HCT116 (cell line): ENCODE data around the gene LINC00305. TPM values are rescaled to one million over a fixed set of nuclear protein-coding genes. Genes with fewer than 3 reads are reported as not detected.

Experiments
- ATAC-seq: fragments of 200-7000 bp; cut with Tn5 transposase; 2 replicates; pipeline ENCODE4 v1.9.1; 2020; ENCODE audit warnings: mild to moderate bottlenecking, moderate library complexity
- BruUV-seq: library from RNA; stranded (reverse); fragments of 400-500 nt; replicated peaks from 2 replicates; lab custom pipeline; 2021; lab: Mats Ljungman, UMichigan
- CTCF ChIA-PET: fragments of 300-600 bp; sonication (Branson Sonifier 250); formaldehyde crosslinking; loops from one replicate; lab custom pipeline; 2021; ENCODE audit warnings: antibody characterized with exemption; lab: Charles Lee
- POLR2A ChIA-PET: fragments of 300-600, 350-600 bp; sonication (Branson Sonifier 250); formaldehyde crosslinking; loops from one replicate; lab custom pipeline; 2021; ENCODE audit warnings: antibody characterized with exemption; lab: Charles Lee
- RAD21 ChIA-PET, 2 experiments: fragments of 300-600 bp; sonication (Branson Sonifier 250); formaldehyde crosslinking; loops; one replicate each; lab custom pipeline; 2023; ENCODE audit warnings: low total read pairs in 2 of 2; ENCODE audit not compliant: uncharacterized antibody in 2 of 2, unreplicated experiment in 2 of 2, low non-redundant PET in 1 of 2; lab: Charles Lee
- DNase-seq: peaks from one replicate; pipeline ENCODE4 v3.0.0-alpha.2; 2010; ENCODE audit warnings: low read depth, low spot score
- H2AFZ ChIP-seq: fragments of 200-600 bp; shearing (Covaris generic), sonication (generic); 2 replicates; pipeline ENCODE4 v1.6.1; 2017; ENCODE audit warnings: low read depth, mixed run types, mixed read lengths, antibody characterized with exemption, low read length; ENCODE audit not compliant: poor library complexity, severe bottlenecking
- H3K27ac ChIP-seq: 2 replicates; pipeline ENCODE4 v1.5.1; 2012; ENCODE audit warnings: low read depth, low read length
- H3K27me3 ChIP-seq: fragments of 200-600 bp; sonication (generic); 2 replicates; pipeline ENCODE4 v1.6.1; 2016; ENCODE audit warnings: mixed run types, low read length, mixed read lengths; ENCODE audit not compliant: insufficient read depth
- H3K36me3 ChIP-seq, 2 experiments: fragments of 200-500 bp in 1 of 2; fragments of 200-600 bp in 1 of 2; sonication (Bioruptor generic) in 1 of 2; sonication (generic) in 1 of 2; 2 replicates each; pipeline versions ENCODE4 v1.5.1 to v1.6.1; 2014 to 2016; ENCODE audit warnings: low read length in 2 of 2, inconsistent platforms in 1 of 2, mixed read lengths in 1 of 2, mixed run types in 1 of 2; ENCODE audit not compliant: insufficient read depth in 2 of 2, control insufficient read depth in 1 of 2
- H3K4me1 ChIP-seq, 2 experiments: fragments of 200-600 bp in 1 of 2; sonication (generic) in 1 of 2; 2 replicates each; pipeline versions ENCODE4 v1.5.1 to v1.6.1; 2012 to 2017; ENCODE audit warnings: low read length in 2 of 2, inconsistent platforms in 1 of 2, mild to moderate bottlenecking in 1 of 2, mixed read lengths in 1 of 2, mixed run types in 1 of 2, moderate library complexity in 1 of 2; ENCODE audit not compliant: insufficient read depth in 2 of 2, control insufficient read depth in 1 of 2
- H3K4me2 ChIP-seq: fragments of 200-600 bp; sonication (generic); 2 replicates; pipeline ENCODE4 v1.6.1; 2017; ENCODE audit warnings: mixed run types, low read length, mixed read lengths
- H3K4me3 ChIP-seq, 2 experiments: fragments of 200-600 bp in 1 of 2; sonication (generic) in 1 of 2; replicated peaks in 1 of 2; 2 replicates each; pipeline ENCODE4 v1.5.1; 2011 to 2016; ENCODE audit warnings: low read length in 2 of 2, control low read depth in 1 of 2, low read depth in 1 of 2, mild to moderate bottlenecking in 1 of 2, mixed read lengths in 1 of 2, mixed run types in 1 of 2
- H3K79me2 ChIP-seq: fragments of 200-600 bp; sonication (generic); 2 replicates; pipeline ENCODE4 v1.6.1; 2017; ENCODE audit warnings: mild to moderate bottlenecking, mixed run types, low read length, moderate library complexity, mixed read lengths; ENCODE audit not compliant: insufficient read depth
- H3K9ac ChIP-seq: fragments of 200-600 bp; sonication (generic); 2 replicates; pipeline ENCODE4 v1.6.1; 2016; ENCODE audit warnings: low read length, mixed read lengths
- H3K9me2 ChIP-seq: fragments of 200-600 bp; sonication (generic), shearing (Covaris generic); 2 replicates; pipeline ENCODE4 v1.6.1; 2017; ENCODE audit warnings: mixed run types, mild to moderate bottlenecking, moderate library complexity; ENCODE audit not compliant: insufficient read depth
- H3K9me3 ChIP-seq, 2 experiments: fragments of 200-500 bp in 1 of 2; fragments of 200-600 bp in 1 of 2; sonication (Bioruptor generic) in 1 of 2; sonication (generic) in 1 of 2; 2 replicates each; pipeline ENCODE4 v1.6.1; 2014 to 2017; ENCODE audit warnings: low read length in 2 of 2, mixed read lengths in 2 of 2, inconsistent platforms in 1 of 2, low read depth in 1 of 2, mild to moderate bottlenecking in 1 of 2, mixed run types in 1 of 2, moderate library complexity in 1 of 2; ENCODE audit not compliant: control insufficient read depth in 1 of 2, insufficient read depth in 1 of 2
- H4K20me1 ChIP-seq: fragments of 200-600 bp; sonication (generic), shearing (Covaris generic); 2 replicates; pipeline ENCODE4 v1.6.1; 2017; ENCODE audit warnings: mixed run types, mild to moderate bottlenecking, moderate library complexity; ENCODE audit not compliant: insufficient read depth
- CBX3 ChIP-seq: IDR thresholded peaks from 2 replicates; pipeline ENCODE4 v1.6.1; 2012; ENCODE audit warnings: low read depth
- EZH2 ChIP-seq: fragments of 200-600 bp; sonication (generic); IDR thresholded peaks from 2 replicates; pipeline ENCODE4 v1.6.1; 2017; ENCODE audit warnings: antibody characterized with exemption, mixed run types
- SP1 ChIP-seq: IDR thresholded peaks from 2 replicates; pipeline ENCODE4 v1.6.1; 2012; ENCODE audit warnings: low read depth
- TCF7L2 ChIP-seq: IDR thresholded peaks from 2 replicates; pipeline ENCODE4 v1.7.0; 2011; ENCODE audit warnings: borderline replicate concordance, inconsistent platforms; ENCODE audit not compliant: insufficient read depth, insufficient read length; ENCODE audit errors: extremely low read depth
- ZNF274 ChIP-seq: fragments of 200-500 bp; sonication (Bioruptor generic); IDR thresholded peaks from 2 replicates; pipeline ENCODE4 v1.6.1; 2014; ENCODE audit warnings: mild to moderate bottlenecking, low read depth, low read length, inconsistent platforms
- intact Hi-C: fragments of 100-400 bp; cut with micrococcal nuclease; formaldehyde crosslinking; loops from 2 replicates; pipeline ENCODE4 v1.10.0; 2022
- total RNA-seq: library from RNA; stranded (reverse); gene quantifications from one replicate; pipeline ENCODE4 v1.2.1, GENCODE V29; 2021; ENCODE audit not compliant: unreplicated experiment
- TF ChIP-seq, protein P1 (sequence below), 3 experiments: fragments of 200-600 bp in 1 of 3; sonication (generic) in 1 of 3; IDR thresholded peaks in 2 of 3; conservative IDR thresholded peaks in 1 of 3; 2 replicates each; pipeline ENCODE4 v1.5.1; 2012 to 2017; ENCODE audit warnings: low read depth in 2 of 3, low read length in 2 of 3, antibody characterized with exemption in 1 of 3, borderline replicate concordance in 1 of 3, control low read depth in 1 of 3, mild to moderate bottlenecking in 1 of 3, mixed read lengths in 1 of 3, mixed run types in 1 of 3, moderate library complexity in 1 of 3; ENCODE audit not compliant: insufficient read depth in 1 of 3
- TF ChIP-seq, protein P2 (sequence below): IDR thresholded peaks from 2 replicates; pipeline ENCODE4 v1.6.1; 2012; ENCODE audit warnings: low read depth

Gene LINC00305
- total RNA-seq, 1 experiment from 2014 or later = not detected

DNA sequence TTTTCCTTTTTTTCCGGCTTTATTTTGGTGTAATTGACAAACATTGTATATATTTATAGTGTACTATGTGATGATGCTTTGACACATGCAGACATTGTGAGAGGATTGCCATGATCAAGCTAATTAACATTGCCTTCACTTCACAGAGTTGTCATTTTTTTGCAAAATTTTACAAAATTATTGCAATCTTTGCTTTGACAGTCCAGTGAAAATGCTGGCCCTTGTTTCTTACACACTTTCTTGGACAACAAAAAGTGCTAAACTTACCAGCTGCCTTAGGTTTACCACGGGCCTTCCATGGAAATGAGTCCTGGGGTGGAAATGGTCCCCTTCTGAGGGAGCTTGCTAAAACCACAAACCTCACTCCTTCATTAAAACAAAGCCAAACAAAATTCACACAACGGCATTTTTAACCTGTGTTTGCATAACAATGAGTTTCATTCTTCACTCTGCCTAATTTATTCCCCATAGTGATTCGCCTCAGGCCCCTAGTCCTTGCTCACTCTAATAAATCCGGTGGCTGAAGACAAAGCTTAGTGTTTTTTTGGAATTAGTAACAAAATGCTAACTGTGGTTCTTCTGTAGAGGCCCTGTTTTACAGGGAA lies 32.2 kb downstream of the LINC00305 start:
- H3K4me1 ChIP-seq = no peaks in the 10 kb centered on the region
- intact Hi-C loops = no loop called here
- no peak overlapping the region for H3K9ac ChIP-seq
- no peaks in the 10 kb centered on the region for H4K20me1 ChIP-seq
- no peak overlapping the region for H2AFZ ChIP-seq
- H3K9me2 ChIP-seq = no peaks in the 10 kb centered on the region
- RAD21 ChIA-PET = no interaction called here
- no TSS peak for BruUV-seq
- H3K36me3 ChIP-seq = no peaks in the 10 kb centered on the region
- DNase-seq = no peak
- TF ChIP-seq, protein P1, sequence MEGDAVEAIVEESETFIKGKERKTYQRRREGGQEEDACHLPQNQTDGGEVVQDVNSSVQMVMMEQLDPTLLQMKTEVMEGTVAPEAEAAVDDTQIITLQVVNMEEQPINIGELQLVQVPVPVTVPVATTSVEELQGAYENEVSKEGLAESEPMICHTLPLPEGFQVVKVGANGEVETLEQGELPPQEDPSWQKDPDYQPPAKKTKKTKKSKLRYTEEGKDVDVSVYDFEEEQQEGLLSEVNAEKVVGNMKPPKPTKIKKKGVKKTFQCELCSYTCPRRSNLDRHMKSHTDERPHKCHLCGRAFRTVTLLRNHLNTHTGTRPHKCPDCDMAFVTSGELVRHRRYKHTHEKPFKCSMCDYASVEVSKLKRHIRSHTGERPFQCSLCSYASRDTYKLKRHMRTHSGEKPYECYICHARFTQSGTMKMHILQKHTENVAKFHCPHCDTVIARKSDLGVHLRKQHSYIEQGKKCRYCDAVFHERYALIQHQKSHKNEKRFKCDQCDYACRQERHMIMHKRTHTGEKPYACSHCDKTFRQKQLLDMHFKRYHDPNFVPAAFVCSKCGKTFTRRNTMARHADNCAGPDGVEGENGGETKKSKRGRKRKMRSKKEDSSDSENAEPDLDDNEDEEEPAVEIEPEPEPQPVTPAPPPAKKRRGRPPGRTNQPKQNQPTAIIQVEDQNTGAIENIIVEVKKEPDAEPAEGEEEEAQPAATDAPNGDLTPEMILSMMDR (IDR thresholded peaks at IDR 0.05 in 2 of 3, conservative IDR thresholded peaks at IDR 0.05 in 1 of 3; ENCODE audit: borderline replicate concordance in 1 of 3, insufficient read depth in 1 of 3, low read depth in 2 of 3, low read length in 2 of 3) = no peak
- no peak for TF ChIP-seq EZH2
- H3K27me3 ChIP-seq = no peaks in the 10 kb centered on the region
- CTCF ChIA-PET = no interaction called here
- H3K9me3 ChIP-seq = 0 out of 4 replicates have a peak, but pooled peaks cover 0 to 3% of the 10 kb centered on the region in 2 experiments
- POLR2A ChIA-PET = no interaction called here
- no peaks in the 10 kb centered on the region for H3K79me2 ChIP-seq
- no peak overlapping the region for H3K4me2 ChIP-seq
- no peak for ATAC-seq
- no peak overlapping the region for H3K4me3 ChIP-seq
- no peak overlapping the region for H3K27ac ChIP-seq

DNA sequence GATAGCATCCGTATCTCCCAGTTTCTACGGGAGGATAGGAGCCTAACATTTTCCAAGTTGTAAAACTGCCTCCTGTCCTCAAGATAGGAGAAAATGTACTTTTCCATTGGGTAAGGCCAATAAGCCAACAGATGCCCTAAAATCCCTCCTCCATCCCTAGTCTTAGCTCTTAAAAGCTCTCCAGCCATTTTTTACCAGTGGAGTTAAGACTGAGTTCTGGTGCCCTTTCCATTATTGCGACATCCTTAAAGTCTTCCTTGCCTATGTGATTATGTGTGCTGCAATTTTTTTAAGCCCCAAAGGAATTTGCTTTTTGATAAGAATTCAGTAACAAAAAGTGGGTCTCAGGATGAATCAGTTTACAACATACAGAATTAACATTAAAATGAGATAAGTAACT lies 33.0 kb downstream of the LINC00305 start:
- TF ChIP-seq SP1 (no peak), CBX3 (no peak), TCF7L2 (no peak), ZNF274 (no peak)
- TF ChIP-seq, protein P2, sequence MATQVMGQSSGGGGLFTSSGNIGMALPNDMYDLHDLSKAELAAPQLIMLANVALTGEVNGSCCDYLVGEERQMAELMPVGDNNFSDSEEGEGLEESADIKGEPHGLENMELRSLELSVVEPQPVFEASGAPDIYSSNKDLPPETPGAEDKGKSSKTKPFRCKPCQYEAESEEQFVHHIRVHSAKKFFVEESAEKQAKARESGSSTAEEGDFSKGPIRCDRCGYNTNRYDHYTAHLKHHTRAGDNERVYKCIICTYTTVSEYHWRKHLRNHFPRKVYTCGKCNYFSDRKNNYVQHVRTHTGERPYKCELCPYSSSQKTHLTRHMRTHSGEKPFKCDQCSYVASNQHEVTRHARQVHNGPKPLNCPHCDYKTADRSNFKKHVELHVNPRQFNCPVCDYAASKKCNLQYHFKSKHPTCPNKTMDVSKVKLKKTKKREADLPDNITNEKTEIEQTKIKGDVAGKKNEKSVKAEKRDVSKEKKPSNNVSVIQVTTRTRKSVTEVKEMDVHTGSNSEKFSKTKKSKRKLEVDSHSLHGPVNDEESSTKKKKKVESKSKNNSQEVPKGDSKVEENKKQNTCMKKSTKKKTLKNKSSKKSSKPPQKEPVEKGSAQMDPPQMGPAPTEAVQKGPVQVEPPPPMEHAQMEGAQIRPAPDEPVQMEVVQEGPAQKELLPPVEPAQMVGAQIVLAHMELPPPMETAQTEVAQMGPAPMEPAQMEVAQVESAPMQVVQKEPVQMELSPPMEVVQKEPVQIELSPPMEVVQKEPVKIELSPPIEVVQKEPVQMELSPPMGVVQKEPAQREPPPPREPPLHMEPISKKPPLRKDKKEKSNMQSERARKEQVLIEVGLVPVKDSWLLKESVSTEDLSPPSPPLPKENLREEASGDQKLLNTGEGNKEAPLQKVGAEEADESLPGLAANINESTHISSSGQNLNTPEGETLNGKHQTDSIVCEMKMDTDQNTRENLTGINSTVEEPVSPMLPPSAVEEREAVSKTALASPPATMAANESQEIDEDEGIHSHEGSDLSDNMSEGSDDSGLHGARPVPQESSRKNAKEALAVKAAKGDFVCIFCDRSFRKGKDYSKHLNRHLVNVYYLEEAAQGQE = no peak
- no peaks in the 10 kb centered on the region for H3K4me1 ChIP-seq
- no peaks in the 10 kb centered on the region for H3K9me2 ChIP-seq
- POLR2A ChIA-PET = no interaction called here
- CTCF ChIA-PET = no interaction called here
- H3K27ac ChIP-seq = no peak overlapping the region
- RAD21 ChIA-PET = no interaction called here
- no TSS peak for BruUV-seq
- H3K9ac ChIP-seq = no peak overlapping the region
- no peak for DNase-seq
- intact Hi-C loops = no loop called here
- no peaks in the 10 kb centered on the region for H3K27me3 ChIP-seq
- no peak overlapping the region for H2AFZ ChIP-seq
- no peak overlapping the region for H3K4me3 ChIP-seq
- H3K79me2 ChIP-seq = no peaks in the 10 kb centered on the region
- no peak for ATAC-seq
- H3K9me3 ChIP-seq = 0 out of 4 replicates have a peak, but pooled peaks cover 0 to 3% of the 10 kb centered on the region in 2 experiments
- no peaks in the 10 kb centered on the region for H4K20me1 ChIP-seq
- no peak overlapping the region for H3K4me2 ChIP-seq
- no peaks in the 10 kb centered on the region for H3K36me3 ChIP-seq
